DOHH2 (cell line): ENCODE results near the gene PIGR.

Experiments
- H3F3A ChIP-seq: fragments of 200-600 bp; sonication (generic), shearing (Covaris generic); 2 replicates; pipeline ENCODE4 v1.6.0; 2016; ENCODE audit warnings: antibody characterized with exemption, mild to moderate bottlenecking; ENCODE audit not compliant: control insufficient read depth, insufficient read depth
- H3K27ac ChIP-seq: fragments of 200-600 bp; sonication (generic); 2 replicates; pipeline ENCODE4 v1.5.1; 2014; ENCODE audit warnings: low read depth, mild to moderate bottlenecking, low read length, moderate library complexity
- H3K27me3 ChIP-seq: fragments of 200-600 bp; sonication (generic); 2 replicates; pipeline ENCODE4 v1.6.1; 2014; ENCODE audit warnings: mild to moderate bottlenecking, low read length, mixed read lengths; ENCODE audit not compliant: control insufficient read depth
- H3K36me3 ChIP-seq: fragments of 200-600 bp; sonication (generic); 2 replicates; pipeline ENCODE4 v1.6.1; 2014; ENCODE audit warnings: mild to moderate bottlenecking, low read length, moderate library complexity, mixed read lengths; ENCODE audit not compliant: control insufficient read depth
- H3K4me1 ChIP-seq: fragments of 200-600 bp; sonication (generic); 2 replicates; pipeline ENCODE4 v1.6.1; 2014; ENCODE audit warnings: mild to moderate bottlenecking, low read length, mixed read lengths; ENCODE audit not compliant: control insufficient read depth
- H3K4me2 ChIP-seq: fragments of 200-600 bp; sonication (generic); 2 replicates; pipeline ENCODE4 v1.6.0; 2014; ENCODE audit warnings: mild to moderate bottlenecking, low read length, moderate library complexity
- H3K4me3 ChIP-seq: fragments of 200-600 bp; sonication (generic); 2 replicates; pipeline ENCODE4 v1.5.1; 2014; ENCODE audit warnings: mild to moderate bottlenecking, low read length, mixed read lengths
- H3K79me2 ChIP-seq: fragments of 200-600 bp; sonication (generic); 2 replicates; pipeline ENCODE4 v1.6.1; 2014; ENCODE audit warnings: mild to moderate bottlenecking, low read length, mixed read lengths; ENCODE audit not compliant: control insufficient read depth
- H3K9me2 ChIP-seq: fragments of 200-600 bp; sonication (generic); replicated peaks from 2 replicates; pipeline ENCODE4 v1.6.1; 2014; ENCODE audit warnings: mild to moderate bottlenecking, low read length, mixed read lengths; ENCODE audit not compliant: control insufficient read depth
- H3K9me3 ChIP-seq: fragments of 200-600 bp; sonication (generic); 2 replicates; pipeline ENCODE4 v1.6.1; 2014; ENCODE audit warnings: antibody characterized with exemption, low read length, mixed read lengths; ENCODE audit not compliant: control insufficient read depth, insufficient read depth
- H4K20me1 ChIP-seq: fragments of 200-600 bp; sonication (generic); 2 replicates; pipeline ENCODE4 v1.6.0; 2014; ENCODE audit warnings: low read depth, mild to moderate bottlenecking, antibody characterized with exemption, low read length, moderate library complexity; ENCODE audit not compliant: control insufficient read depth, insufficient read depth
- CTCF ChIP-seq: fragments of 200-600 bp; sonication (generic); IDR thresholded peaks from one replicate; pipeline ENCODE4 v1.5.1; 2014; ENCODE audit warnings: antibody characterized with exemption, mild to moderate bottlenecking, low read depth, low read length; ENCODE audit not compliant: poor library complexity, severe bottlenecking
- EZH2phosphoT487 ChIP-seq: fragments of 200-600 bp; sonication (generic); IDR thresholded peaks from 2 replicates; pipeline ENCODE4 v1.6.1; 2017; ENCODE audit warnings: borderline replicate concordance, mild to moderate bottlenecking, antibody characterized with exemption, low read length, moderate library complexity, mixed read lengths

The PIGR gene

GRCh38 chr1:206979379-206980043 lies 33.2 kb upstream of the PIGR start:
- Histone ChIP-seq H3K4me1 (no peaks in the 10 kb centered on the region), H3K4me3 (no peak overlapping the region), H3K4me2 (no peak overlapping the region), H3K27ac (no peak overlapping the region), H3K27me3 (peaks cover 20% of the 10 kb centered on the region), H4K20me1 (no peaks in the 10 kb centered on the region), H3K9me2 (no peaks in the 10 kb centered on the region), H3K36me3 (no peaks in the 10 kb centered on the region), H3K9me3 (no peaks in the 10 kb centered on the region), H3K79me2 (no peaks in the 10 kb centered on the region), H3F3A (no peaks in the 10 kb centered on the region)
- TF ChIP-seq EZH2phosphoT487 (no peak), CTCF (peak; percentile 53)

GRCh38 chr1:206978259-206978658 lies 32.0 kb upstream of the PIGR start:
- Histone ChIP-seq H3K27me3 (peaks cover 25% of the 10 kb centered on the region), H3K4me2 (no peak overlapping the region), H3F3A (no peaks in the 10 kb centered on the region), H3K9me3 (no peaks in the 10 kb centered on the region), H3K36me3 (no peaks in the 10 kb centered on the region), H3K79me2 (no peaks in the 10 kb centered on the region), H3K4me3 (no peak overlapping the region), H4K20me1 (no peaks in the 10 kb centered on the region), H3K4me1 (no peaks in the 10 kb centered on the region), H3K27ac (no peak overlapping the region), H3K9me2 (no peaks in the 10 kb centered on the region)
- TF ChIP-seq EZH2phosphoT487 (no peak), CTCF (no peak)

GRCh38 chr1:206975306-206975705 lies 29.0 kb upstream of the PIGR start:
- peaks cover 41% of the 10 kb centered on the region for H3K27me3 ChIP-seq
- TF ChIP-seq CTCF, result no peak
- no peak overlapping the region for H3K4me3 ChIP-seq
- H3K79me2 ChIP-seq, result no peaks in the 10 kb centered on the region
- no peaks in the 10 kb centered on the region for H4K20me1 ChIP-seq
- H3K4me2 ChIP-seq, result no peak overlapping the region
- no peaks in the 10 kb centered on the region for H3K4me1 ChIP-seq
- no peaks in the 10 kb centered on the region for H3F3A ChIP-seq
- no peaks in the 10 kb centered on the region for H3K9me3 ChIP-seq
- no peak overlapping the region for H3K27ac ChIP-seq
- no peaks in the 10 kb centered on the region for H3K9me2 ChIP-seq
- no peaks in the 10 kb centered on the region for H3K36me3 ChIP-seq
